ENCODE data around the gene PPP3CA. TPM values are rescaled to one million over a fixed set of nuclear protein-coding genes. Genes with fewer than 3 reads are reported as not detected.

Gene PPP3CA
- total RNA-seq, 4 donors from 2014 or later: 19.0 to 39.6 (median 20.3) TPM

- no peaks in the 10 kb centered on the region for H3K4me1 ChIP-seq
- H3K36me3 ChIP-seq: no peaks in the 10 kb centered on the region
- H3K4me3 ChIP-seq: no peak overlapping the region
- no peaks in the 10 kb centered on the region for H3K9me3 ChIP-seq
- TF ChIP-seq POLR2A (IDR thresholded peaks at IDR 0.05): no peak
- no peak for TF ChIP-seq CTCF (IDR thresholded peaks at IDR 0.05)
- no peak for DNase-seq
- H3K27me3 ChIP-seq: no peaks in the 10 kb centered on the region
- H3K27ac ChIP-seq: no peak overlapping the region
Measured at GRCh38 chr4:101162990-101163380, 184.3 kb downstream of the PPP3CA start.

GRCh38 chr4:101160792-101161592 is 186.3 kb downstream of the PPP3CA start:
- Histone ChIP-seq H3K36me3 (no peaks in the 10 kb centered on the region), H3K4me1 (peaks cover 0 to 6% (median 0%) of the 10 kb centered on the region in 4 donors), H3K27ac (no peak overlapping the region)

GRCh38 chr4:101158507-101158906 is 188.8 kb downstream of the PPP3CA start:
- no peak overlapping the region for H3K27ac ChIP-seq
- H3K4me1 ChIP-seq: peaks cover 0 to 6% (median 0%) of the 10 kb centered on the region in 4 donors
- no peaks in the 10 kb centered on the region for H3K27me3 ChIP-seq
- no peaks in the 10 kb centered on the region for H3K36me3 ChIP-seq
- no peaks in the 10 kb centered on the region for H3K9me3 ChIP-seq
- DNase-seq: no peak
- TF ChIP-seq POLR2A (IDR thresholded peaks at IDR 0.05) (no peak), CTCF (IDR thresholded peaks at IDR 0.05) (no peak)
- H3K4me3 ChIP-seq: no peak overlapping the region

More at GRCh38 chr4:101160792-101161592, 186.3 kb downstream of the PPP3CA start:
- Histone ChIP-seq H3K27me3 (no peaks in the 10 kb centered on the region), H3K4me3 (no peak overlapping the region), H3K9me3 (no peaks in the 10 kb centered on the region)
- TF ChIP-seq POLR2A (IDR thresholded peaks at IDR 0.05): no peak
- no peak for TF ChIP-seq CTCF (IDR thresholded peaks at IDR 0.05)
- DNase-seq: no peak

GRCh38 chr4:101158134-101158482 is 189.2 kb downstream of the PPP3CA start:
- TF ChIP-seq CTCF (IDR thresholded peaks at IDR 0.05) (no peak), POLR2A (IDR thresholded peaks at IDR 0.05) (no peak)
- Histone ChIP-seq H3K36me3 (no peaks in the 10 kb centered on the region), H3K4me3 (no peak overlapping the region), H3K4me1 (peaks cover 0 to 6% (median 0%) of the 10 kb centered on the region in 4 donors), H3K27me3 (no peaks in the 10 kb centered on the region), H3K27ac (no peak overlapping the region), H3K9me3 (no peaks in the 10 kb centered on the region)
- DNase-seq: no peak

- TF ChIP-seq POLR2A (IDR thresholded peaks at IDR 0.05) (no peak), CTCF (IDR thresholded peaks at IDR 0.05) (no peak)
- no peak overlapping the region for H3K4me3 ChIP-seq
- DNase-seq: no peak
- H3K9me3 ChIP-seq: no peaks in the 10 kb centered on the region
- H3K4me1 ChIP-seq: peaks cover 0 to 6% (median 0%) of the 10 kb centered on the region in 4 donors
- no peaks in the 10 kb centered on the region for H3K36me3 ChIP-seq
- H3K27me3 ChIP-seq: no peaks in the 10 kb centered on the region
- H3K27ac ChIP-seq: no peak overlapping the region
Measured at GRCh38 chr4:101157415-101158133, 189.8 kb downstream of the PPP3CA start.

Measured in Peyer's patch (tissue), 4 donors.